H9 (cell line): ENCODE data around the gene GRID2. TPM values are rescaled to one million over a fixed set of nuclear protein-coding genes. Genes with fewer than 3 reads are reported as not detected.

Experiments used
- DNase-seq: peaks from one replicate; pipeline ENCODE4 v3.0.0-alpha.2; 2017
- H2AFZ ChIP-seq: one replicate; pipeline ENCODE4 v1.6.1; 2013; ENCODE audit warnings: mild to moderate bottlenecking, low read length, control low read depth, moderate library complexity
- H2AK5ac ChIP-seq: 2 replicates; pipeline ENCODE4 v1.6.1; 2013; ENCODE audit warnings: low read length, control low read depth, mixed read lengths; ENCODE audit not compliant: insufficient read length
- H2BK120ac ChIP-seq: one replicate; pipeline ENCODE4 v1.6.1; 2013; ENCODE audit warnings: low read depth, mild to moderate bottlenecking, low read length, control low read depth, inconsistent platforms; ENCODE audit not compliant: poor library complexity, severe bottlenecking
- H2BK12ac ChIP-seq: 2 replicates; pipeline ENCODE4 v1.6.1; 2013; ENCODE audit warnings: low read length, control low read depth, mixed read lengths, low read depth; ENCODE audit not compliant: insufficient read length
- H2BK15ac ChIP-seq: 2 replicates; pipeline ENCODE4 v1.6.1; 2013; ENCODE audit warnings: low read depth, low read length, control low read depth
- H2BK20ac ChIP-seq: one replicate; pipeline ENCODE4 v1.6.1; 2013; ENCODE audit warnings: low read depth, mild to moderate bottlenecking, low read length, control low read depth, inconsistent platforms; ENCODE audit not compliant: poor library complexity, severe bottlenecking
- H2BK5ac ChIP-seq: 2 replicates; pipeline ENCODE4 v1.6.1; 2013; ENCODE audit warnings: low read length, control low read depth, mixed read lengths; ENCODE audit not compliant: insufficient read length
- H3K14ac ChIP-seq: 2 replicates; pipeline ENCODE4 v1.6.1; 2013; ENCODE audit warnings: low read length, control low read depth; ENCODE audit not compliant: insufficient read depth
- H3K18ac ChIP-seq: 2 replicates; pipeline ENCODE4 v1.6.1; 2013; ENCODE audit warnings: low read depth, mild to moderate bottlenecking, mixed read lengths, low read length, control low read depth; ENCODE audit not compliant: insufficient read length
- H3K23ac ChIP-seq: 2 replicates; pipeline ENCODE4 v1.6.1; 2013; ENCODE audit warnings: low read length, control low read depth, mixed read lengths, low read depth; ENCODE audit not compliant: insufficient read length
- H3K23me2 ChIP-seq: 2 replicates; pipeline ENCODE4 v1.6.1; 2013; ENCODE audit warnings: low read depth, mild to moderate bottlenecking, mixed read lengths, low read length, control low read depth; ENCODE audit not compliant: insufficient read length, poor library complexity, severe bottlenecking
- H3K27ac ChIP-seq: 2 replicates; pipeline ENCODE4 v1.5.1; 2013; ENCODE audit warnings: low read length, control low read depth, mixed read lengths, low read depth; ENCODE audit not compliant: insufficient read length
- H3K27me3 ChIP-seq: 2 replicates; pipeline ENCODE4 v1.6.1; 2013; ENCODE audit warnings: low read length, control low read depth, inconsistent platforms; ENCODE audit not compliant: insufficient read depth
- H3K4ac ChIP-seq: 2 replicates; pipeline ENCODE4 v1.6.1; 2013; ENCODE audit warnings: low read depth, mild to moderate bottlenecking, control low read depth, inconsistent platforms, low read length, moderate library complexity
- H3K4me1 ChIP-seq: 2 replicates; pipeline ENCODE4 v1.6.1; 2013; ENCODE audit warnings: low read length, control low read depth, inconsistent platforms; ENCODE audit not compliant: insufficient read depth
- H3K4me2 ChIP-seq: 2 replicates; pipeline ENCODE4 v1.6.1; 2013; ENCODE audit warnings: low read length, control low read depth, mixed read lengths; ENCODE audit not compliant: insufficient read length, insufficient read depth
- H3K56ac ChIP-seq: 2 replicates; pipeline ENCODE4 v1.6.1; 2013; ENCODE audit warnings: low read depth, mild to moderate bottlenecking, mixed read lengths, low read length, control low read depth; ENCODE audit not compliant: insufficient read length
- H3K79me1 ChIP-seq: 2 replicates; pipeline ENCODE4 v1.6.1; 2013; ENCODE audit warnings: low read depth, mild to moderate bottlenecking, moderate library complexity, low read length, control low read depth, inconsistent platforms; ENCODE audit not compliant: insufficient read depth, poor library complexity, severe bottlenecking
- H3K79me2 ChIP-seq: 2 replicates; pipeline ENCODE4 v1.6.1; 2013; ENCODE audit warnings: low read length, control low read depth, inconsistent platforms; ENCODE audit not compliant: insufficient read depth
- H3K9ac ChIP-seq: 2 replicates; pipeline ENCODE4 v1.6.1; 2013; ENCODE audit warnings: low read length, control low read depth, mixed read lengths; ENCODE audit not compliant: insufficient read length; ENCODE audit errors: extremely low read depth
- H3K9me3 ChIP-seq: one replicate; pipeline ENCODE4 v1.6.1; 2013; ENCODE audit warnings: low read depth, low read length, inconsistent platforms; ENCODE audit not compliant: control insufficient read depth
- H3T11ph ChIP-seq: one replicate; pipeline ENCODE4 v1.6.1; 2013; ENCODE audit warnings: mild to moderate bottlenecking, low read length, control low read depth, inconsistent platforms
- H4K20me1 ChIP-seq: one replicate; pipeline ENCODE4 v1.6.1; 2013; ENCODE audit not compliant: control insufficient read depth, insufficient read length, insufficient read depth
- H4K5ac ChIP-seq: 2 replicates; pipeline ENCODE4 v1.6.1; 2013; ENCODE audit warnings: low read depth, mild to moderate bottlenecking, mixed read lengths, low read length, control low read depth; ENCODE audit not compliant: insufficient read length
- H4K8ac ChIP-seq: replicated peaks from 2 replicates; pipeline ENCODE4 v1.6.1; 2013; ENCODE audit warnings: low read length, control low read depth, mixed read lengths, low read depth; ENCODE audit not compliant: insufficient read length
- H4K91ac ChIP-seq: 2 replicates; pipeline ENCODE4 v1.6.1; 2013; ENCODE audit warnings: low read depth, mild to moderate bottlenecking, moderate library complexity, mixed read lengths, low read length, control low read depth; ENCODE audit not compliant: insufficient read length
- H3K27ac Mint-ChIP-seq, 3 experiments: 2 replicates in 2 of 3; 3 replicates in 1 of 3; pipeline ENCODE4 v1.8.0; 2020 to 2021; ENCODE audit warnings: mixed read lengths in 3 of 3, mild to moderate bottlenecking in 1 of 3, moderate library complexity in 1 of 3
- H3K27me3 Mint-ChIP-seq: 2 replicates; pipeline ENCODE4 v1.8.0; 2021; ENCODE audit warnings: low read depth, mild to moderate bottlenecking, moderate library complexity, mixed read lengths
- H3K36me3 Mint-ChIP-seq, 3 experiments: 2 replicates in 2 of 3; 3 replicates in 1 of 3; pipeline ENCODE4 v1.8.0; 2020 to 2021; ENCODE audit warnings: low read depth in 3 of 3, mixed read lengths in 3 of 3; ENCODE audit not compliant: insufficient read depth in 1 of 3
- H3K4me1 Mint-ChIP-seq, 2 experiments: 2 replicates each; pipeline ENCODE4 v1.8.0; 2020; ENCODE audit warnings: mixed read lengths in 2 of 2
- H3K4me3 Mint-ChIP-seq, 2 experiments: 2 replicates in 1 of 2; 3 replicates in 1 of 2; pipeline ENCODE4 v1.8.0; 2020 to 2021; ENCODE audit warnings: mild to moderate bottlenecking in 2 of 2, mixed read lengths in 2 of 2, moderate library complexity in 1 of 2
- H3K9me3 Mint-ChIP-seq, 2 experiments: 2 replicates in 1 of 2; 3 replicates in 1 of 2; pipeline ENCODE4 v1.8.0; 2020; ENCODE audit warnings: mild to moderate bottlenecking in 2 of 2, mixed read lengths in 2 of 2, moderate library complexity in 1 of 2
- WGBS: extraction: QIAGEN DNeasy Blood & Tissue Kit; methylation state at CpG from one replicate; pipeline ENCODE4 v1.1.7; 2013; ENCODE audit warnings: missing lambda C conversion rate, low lambda C conversion rate, mixed read lengths; ENCODE audit not compliant: insufficient read length; ENCODE audit errors: extremely low coverage; 5-methylcytosine and 5-hydroxymethylcytosine counted together
- total RNA-seq: library from RNA; stranded (reverse); gene quantifications from 2 replicates; pipeline ENCODE4 v1.2.1, GENCODE V29; 2021
- TF ChIP-seq, protein P1 (sequence below): fragments of 200-600 bp; sonication (generic); conservative IDR thresholded peaks from 3 replicates; pipeline ENCODE4 v1.8.0; 2021; ENCODE audit warnings: antibody characterized with exemption, mild to moderate bottlenecking

Gene GRID2
- total RNA-seq, 1 experiment from 2014 or later = 21.8 TPM

- WGBS = no CpG with 5 or more reads among the region's 2 CpGs
These were observed 54.2 kb downstream of the GRID2 start for GRCh38 chr4:92357966-92358365.

More at GRCh38 chr4:92357966-92358365, 54.2 kb downstream of the GRID2 start:
- Histone ChIP-seq H3T11ph (no peak overlapping the region), H3K23ac (no peak overlapping the region), H3K18ac (no peak overlapping the region), H3K56ac (no peak overlapping the region), H2AK5ac (no peak overlapping the region), H3K23me2 (no peaks in the 10 kb centered on the region), H4K5ac (no peak overlapping the region), H3K4ac (no peak overlapping the region), H3K27me3 (no peaks in the 10 kb centered on the region), H3K4me1 (peaks cover 9% of the 10 kb centered on the region; the same call in 1 of the 2 replicates), H3K79me2 (no peaks in the 10 kb centered on the region), H4K91ac (no peak overlapping the region), H2BK20ac (no peak overlapping the region), H3K79me1 (no peaks in the 10 kb centered on the region), H2BK120ac (no peak overlapping the region), H3K27ac (no peak overlapping the region), H3K9me3 (no peaks in the 10 kb centered on the region), H3K4me2 (no peak overlapping the region), H3K14ac (no peak overlapping the region), H2AFZ (no peak overlapping the region), H4K20me1 (no peaks in the 10 kb centered on the region), H2BK15ac (no peak overlapping the region), H4K8ac (no peak overlapping the region), H3K9ac (no peak overlapping the region), H2BK12ac (no peak overlapping the region), H2BK5ac (no peak overlapping the region)
- peak overlapping the region in 1 of 3 experiments; percentile 78; a peak in 2 of 7 replicates for H3K27ac Mint-ChIP-seq
- H3K4me3 Mint-ChIP-seq = no peak overlapping the region
- no peaks in the 10 kb centered on the region for H3K36me3 Mint-ChIP-seq
- no peak for DNase-seq
- peaks cover 47 to 49% of the 10 kb centered on the region in 2 experiments for H3K4me1 Mint-ChIP-seq
- no peaks in the 10 kb centered on the region for H3K9me3 Mint-ChIP-seq
- TF ChIP-seq, protein P1, sequence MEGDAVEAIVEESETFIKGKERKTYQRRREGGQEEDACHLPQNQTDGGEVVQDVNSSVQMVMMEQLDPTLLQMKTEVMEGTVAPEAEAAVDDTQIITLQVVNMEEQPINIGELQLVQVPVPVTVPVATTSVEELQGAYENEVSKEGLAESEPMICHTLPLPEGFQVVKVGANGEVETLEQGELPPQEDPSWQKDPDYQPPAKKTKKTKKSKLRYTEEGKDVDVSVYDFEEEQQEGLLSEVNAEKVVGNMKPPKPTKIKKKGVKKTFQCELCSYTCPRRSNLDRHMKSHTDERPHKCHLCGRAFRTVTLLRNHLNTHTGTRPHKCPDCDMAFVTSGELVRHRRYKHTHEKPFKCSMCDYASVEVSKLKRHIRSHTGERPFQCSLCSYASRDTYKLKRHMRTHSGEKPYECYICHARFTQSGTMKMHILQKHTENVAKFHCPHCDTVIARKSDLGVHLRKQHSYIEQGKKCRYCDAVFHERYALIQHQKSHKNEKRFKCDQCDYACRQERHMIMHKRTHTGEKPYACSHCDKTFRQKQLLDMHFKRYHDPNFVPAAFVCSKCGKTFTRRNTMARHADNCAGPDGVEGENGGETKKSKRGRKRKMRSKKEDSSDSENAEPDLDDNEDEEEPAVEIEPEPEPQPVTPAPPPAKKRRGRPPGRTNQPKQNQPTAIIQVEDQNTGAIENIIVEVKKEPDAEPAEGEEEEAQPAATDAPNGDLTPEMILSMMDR = no peak
- H3K27me3 Mint-ChIP-seq = no peaks in the 10 kb centered on the region
